Smooth muscle cell of the brain vasculature (primary cell): ENCODE measurements around the gene CALCOCO1.
A peak's percentile ranks its signal among the peaks of the same experiment; 100 is the strongest.

Source experiments
- DNase-seq: peaks from one replicate; pipeline ENCODE4 v3.0.0-alpha.2; 2012; ENCODE audit warnings: low read depth, low spot score

Gene CALCOCO1

GRCh38 chr12:53751336-53752191 is 24.3 kb upstream of the CALCOCO1 start, which contains the start of gene CISTR:
CISTR (minus strand) TSS chr12:53751979.
- DNase-seq = no peak

- no peak for DNase-seq
These were observed 23.6 kb upstream of the CALCOCO1 start for GRCh38 chr12:53750812-53751335.

GRCh38 chr12:53749986-53750811 is 22.9 kb upstream of the CALCOCO1 start:
- no peak for DNase-seq

GRCh38 chr12:53748072-53748840 is 21.0 kb upstream of the CALCOCO1 start:
- DNase-seq = no peak

GRCh38 chr12:53747095-53747494 is 19.8 kb upstream of the CALCOCO1 start:
- no peak for DNase-seq

GRCh38 chr12:53746592-53747092 is 19.4 kb upstream of the CALCOCO1 start:
- peak; percentile 79 for DNase-seq

- no peak for DNase-seq
These were observed 17.5 kb upstream of the CALCOCO1 start for GRCh38 chr12:53744751-53745150.

- DNase-seq = no peak
These were observed 16.8 kb upstream of the CALCOCO1 start for GRCh38 chr12:53744130-53744441.

- DNase-seq = no peak
These were observed 16.2 kb upstream of the CALCOCO1 start for GRCh38 chr12:53743266-53744129.

GRCh38 chr12:53740130-53740491 is 12.9 kb upstream of the CALCOCO1 start:
- DNase-seq = no peak

- DNase-seq = no peak
These were observed 12.2 kb upstream of the CALCOCO1 start for GRCh38 chr12:53739214-53740129.

- DNase-seq = no peak
These were observed 11.4 kb upstream of the CALCOCO1 start for GRCh38 chr12:53738406-53739213.

- DNase-seq = no peak
These were observed 10.7 kb upstream of the CALCOCO1 start for GRCh38 chr12:53737951-53738405.

GRCh38 chr12:53737093-53737808 is 10.0 kb upstream of the CALCOCO1 start:
- DNase-seq = no peak

- no peak for DNase-seq
These were observed 9.3 kb upstream of the CALCOCO1 start for GRCh38 chr12:53736592-53736991.

- no peak for DNase-seq
These were observed 8.3 kb upstream of the CALCOCO1 start for GRCh38 chr12:53735556-53735955.

- no peak for DNase-seq
These were observed 7.2 kb upstream of the CALCOCO1 start for GRCh38 chr12:53734425-53734824.

- no peak for DNase-seq
These were observed 6.6 kb upstream of the CALCOCO1 start for GRCh38 chr12:53733807-53734200.
